Activated B cell treated with CpG ODN at 0.5 μM for 24 hours (primary cell): ENCODE results near the gene SLK. TPM values are rescaled to one million over a fixed set of nuclear protein-coding genes. Genes with fewer than 3 reads are reported as not detected.

Source experiments
- ATAC-seq: fragments of 200-7000 bp; cut with Tn5 transposase; one replicate; pipeline ENCODE4 v1.10.0; 2021; ENCODE audit warnings: low read depth, mild to moderate bottlenecking, moderate library complexity
- CTCF ChIA-PET: fragments of 350-600 bp; sonication (Branson Sonifier 250); formaldehyde crosslinking; loops from one replicate; lab custom pipeline; 2021; ENCODE audit warnings: antibody characterized with exemption; lab: Charles Lee
- POLR2A ChIA-PET: fragments of 350-600 bp; sonication (Branson Sonifier 250); formaldehyde crosslinking; loops from one replicate; lab custom pipeline; 2021; ENCODE audit warnings: antibody characterized with exemption; lab: Charles Lee
- DNase-seq: peaks from one replicate; pipeline ENCODE4 v3.0.0; 2022
- H3K27ac Mint-ChIP-seq: one replicate; pipeline ENCODE4 v1.8.0; 2020; ENCODE audit warnings: mixed read lengths
- H3K27me3 Mint-ChIP-seq: one replicate; pipeline ENCODE4 v1.8.0; 2021; ENCODE audit warnings: mixed read lengths
- H3K36me3 Mint-ChIP-seq: one replicate; pipeline ENCODE4 v1.8.0; 2021; ENCODE audit warnings: low read depth, mixed read lengths
- H3K4me1 Mint-ChIP-seq: one replicate; pipeline ENCODE4 v1.8.0; 2021; ENCODE audit warnings: mixed read lengths
- H3K4me3 Mint-ChIP-seq: one replicate; pipeline ENCODE4 v1.8.0; 2020; ENCODE audit warnings: mild to moderate bottlenecking, mixed read lengths
- H3K9me3 Mint-ChIP-seq: one replicate; pipeline ENCODE4 v1.8.0; 2020; ENCODE audit warnings: mixed read lengths
- CTCF ChIP-seq: fragments of 200-600 bp; IDR thresholded peaks from one replicate; pipeline ENCODE4 v1.8.0; 2022; ENCODE audit warnings: antibody characterized with exemption, mild to moderate bottlenecking
- intact Hi-C: fragments of 100-400 bp; cut with micrococcal nuclease; formaldehyde crosslinking; loops from one replicate; pipeline ENCODE4 v1.15.1; 2024
- total RNA-seq: library from RNA; stranded (reverse); gene quantifications from 2 replicates; pipeline ENCODE4 v1.2.3, GENCODE V29; 2022

The SLK gene
- total RNA-seq, 1 donor from 2014 or later, result 14.0 TPM

- H3K4me3 Mint-ChIP-seq, result no peak overlapping the region
- DNase-seq, result no peak
- no peaks in the 10 kb centered on the region for H3K27me3 Mint-ChIP-seq
- H3K36me3 Mint-ChIP-seq, result peaks cover 24% of the 10 kb centered on the region
- intact Hi-C loops, result no loop called here
- no peaks in the 10 kb centered on the region for H3K9me3 Mint-ChIP-seq
- POLR2A ChIA-PET, result no interaction called here
- peaks cover 15% of the 10 kb centered on the region for H3K4me1 Mint-ChIP-seq
- no peak for ATAC-seq
- CTCF ChIA-PET, result no interaction called here
- TF ChIP-seq CTCF, result no peak
- no peak overlapping the region for H3K27ac Mint-ChIP-seq
Observed at GRCh38 chr10:103990531-103990930, 23.6 kb downstream of the SLK start.

- CTCF ChIA-PET, result interaction anchor here (1.0 kb wide), 1 partner anchor 104 kb away, joined by 5 read pairs; no protein-coding TSS in a partner anchor
- Mint-ChIP-seq H3K27me3 (no peaks in the 10 kb centered on the region), H3K36me3 (peaks cover 31% of the 10 kb centered on the region), H3K9me3 (no peaks in the 10 kb centered on the region), H3K4me1 (peaks cover 11% of the 10 kb centered on the region), H3K4me3 (no peak overlapping the region), H3K27ac (no peak overlapping the region)
- no peak for ATAC-seq
- intact Hi-C loops, result no loop called here
- TF ChIP-seq CTCF, result no peak
- DNase-seq, result no peak
- POLR2A ChIA-PET, result no interaction called here
Observed at GRCh38 chr10:103991393-103992128, 24.6 kb downstream of the SLK start.

GRCh38 chr10:103995134-103995533, 28.2 kb downstream of the SLK start:
- no peak overlapping the region for H3K27ac Mint-ChIP-seq
- ChIA-PET POLR2A (interaction anchor here (0.7 kb wide), 1 partner anchor 87 kb away, joined by 14 read pairs; no protein-coding TSS in a partner anchor), CTCF (no interaction called here)
- H3K4me1 Mint-ChIP-seq, result peaks cover 1% of the 10 kb centered on the region
- TF ChIP-seq CTCF, result no peak
- no peaks in the 10 kb centered on the region for H3K27me3 Mint-ChIP-seq
- H3K4me3 Mint-ChIP-seq, result no peak overlapping the region
- DNase-seq (no peak), ATAC-seq (no peak)
- intact Hi-C loops, result no loop called here
- no peaks in the 10 kb centered on the region for H3K9me3 Mint-ChIP-seq
- peaks cover 58% of the 10 kb centered on the region for H3K36me3 Mint-ChIP-seq

DNA sequence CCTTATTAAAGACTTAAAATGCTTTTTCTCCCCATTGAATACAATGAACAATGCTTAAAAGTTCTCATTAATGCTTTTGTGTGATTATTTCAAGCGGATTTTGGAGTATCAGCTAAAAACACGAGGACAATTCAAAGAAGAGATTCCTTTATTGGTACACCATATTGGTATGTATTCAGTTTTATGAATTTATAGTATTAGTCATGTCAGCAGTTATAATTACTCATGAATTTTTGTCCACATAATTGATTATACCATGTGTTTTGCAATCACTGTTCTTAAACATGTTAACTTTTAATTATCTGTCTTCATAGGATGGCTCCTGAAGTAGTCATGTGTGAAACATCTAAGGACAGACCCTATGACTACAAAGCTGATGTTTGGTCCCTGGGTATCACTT, 31.9 kb downstream of the SLK start:
- H3K27me3 Mint-ChIP-seq, result no peaks in the 10 kb centered on the region
- ChIA-PET CTCF (no interaction called here), POLR2A (no interaction called here)
- H3K27ac Mint-ChIP-seq, result no peak overlapping the region
- ATAC-seq, result no peak
- no peak for TF ChIP-seq CTCF
- peaks cover 72% of the 10 kb centered on the region for H3K36me3 Mint-ChIP-seq
- DNase-seq, result no peak
- H3K9me3 Mint-ChIP-seq, result no peaks in the 10 kb centered on the region
- H3K4me3 Mint-ChIP-seq, result no peak overlapping the region
- no peaks in the 10 kb centered on the region for H3K4me1 Mint-ChIP-seq
- intact Hi-C loops, result no loop called here

DNA sequence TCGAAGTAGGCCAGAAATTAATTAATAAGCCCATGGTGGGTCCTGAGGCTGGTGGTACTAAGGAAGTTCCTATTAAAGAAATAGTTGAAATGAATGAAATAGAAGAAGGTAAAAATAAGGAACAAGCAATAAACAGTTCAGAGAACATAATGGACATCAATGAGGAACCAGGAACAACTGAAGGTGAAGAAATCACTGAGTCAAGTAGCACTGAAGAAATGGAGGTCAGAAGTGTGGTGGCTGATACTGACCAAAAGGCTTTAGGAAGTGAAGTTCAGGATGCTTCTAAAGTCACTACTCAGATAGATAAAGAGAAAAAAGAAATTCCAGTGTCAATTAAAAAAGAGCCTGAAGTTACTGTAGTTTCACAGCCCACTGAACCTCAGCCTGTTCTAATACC, 36.0 kb downstream of the SLK start:
- no peaks in the 10 kb centered on the region for H3K9me3 Mint-ChIP-seq
- H3K36me3 Mint-ChIP-seq, result peaks cover 70% of the 10 kb centered on the region
- no peak overlapping the region for H3K27ac Mint-ChIP-seq
- H3K4me1 Mint-ChIP-seq, result no peaks in the 10 kb centered on the region
- POLR2A ChIA-PET, result no interaction called here
- intact Hi-C loops, result no loop called here
- ATAC-seq, result no peak
- DNase-seq, result no peak
- CTCF ChIA-PET, result no interaction called here
- H3K27me3 Mint-ChIP-seq, result no peaks in the 10 kb centered on the region
- H3K4me3 Mint-ChIP-seq, result no peak overlapping the region
- TF ChIP-seq CTCF, result no peak
